Large intestine (tissue), 3 donors: ENCODE results near the gene NLRP13. TPM values are rescaled to one million over a fixed set of nuclear protein-coding genes. Genes with fewer than 3 reads are reported as not detected.

Source experiments
- DNase-seq, 2 donors: peaks; one replicate each; pipeline versions ENCODE4 v3.0.0 to v3.0.0-alpha.2; 2013
- H3K27ac ChIP-seq: one replicate; pipeline ENCODE4 v1.5.1; 2013; ENCODE audit warnings: low read length
- H3K27me3 ChIP-seq: 2 replicates; pipeline ENCODE4 v1.6.1; 2013; ENCODE audit warnings: low read length; ENCODE audit not compliant: control insufficient read depth, insufficient read depth
- H3K36me3 ChIP-seq: 2 replicates; pipeline ENCODE4 v1.6.1; 2013; ENCODE audit warnings: low read length; ENCODE audit not compliant: control insufficient read depth, insufficient read depth
- H3K4me1 ChIP-seq: one replicate; pipeline ENCODE4 v1.6.1; 2013; ENCODE audit warnings: low read length; ENCODE audit not compliant: control insufficient read depth, insufficient read depth
- H3K4me3 ChIP-seq: one replicate; pipeline ENCODE4 v1.5.1; 2013; ENCODE audit warnings: low read length
- H3K9me3 ChIP-seq: one replicate; pipeline ENCODE4 v1.6.1; 2013; ENCODE audit warnings: mild to moderate bottlenecking, low read depth, low read length, moderate library complexity; ENCODE audit not compliant: control insufficient read depth
- WGBS: methylation state at CpG from one replicate; pipeline ENCODE4 v1.1.5; 2013; ENCODE audit warnings: low lambda C conversion rate; ENCODE audit not compliant: insufficient coverage; 5-methylcytosine and 5-hydroxymethylcytosine counted together
- polyA plus RNA-seq: library from polyadenylated mRNA; unstranded; fragments of 120-200 nt; gene quantifications from one replicate; pipeline ENCODE4 v1.2.1, GENCODE V29; 2013

NLRP13 gene
- polyA plus RNA-seq, 1 donor: not detected

DNA sequence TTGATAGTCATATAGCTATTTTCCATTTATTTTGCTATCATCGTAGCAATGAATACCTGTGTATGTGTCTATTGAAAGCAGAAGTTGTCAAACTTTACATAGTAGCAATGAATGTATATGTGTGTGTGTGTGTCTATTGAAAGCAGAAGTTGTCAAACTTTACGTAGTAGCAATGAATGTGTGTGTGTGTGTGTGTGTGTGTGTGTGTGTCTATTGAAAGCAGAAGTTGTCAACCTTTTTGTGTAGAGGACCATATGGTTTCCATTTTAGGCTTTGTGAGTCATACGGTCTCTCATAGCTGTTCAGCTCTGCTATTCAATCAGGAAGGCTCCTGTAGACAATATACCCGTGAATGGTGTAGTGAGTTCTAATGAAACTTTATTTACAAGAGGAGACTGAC is 75.0 kb downstream of the NLRP13 start:
- Histone ChIP-seq H3K27ac (no peak overlapping the region), H3K36me3 (no peaks in the 10 kb centered on the region), H3K27me3 (no peaks in the 10 kb centered on the region), H3K4me3 (no peak overlapping the region), H3K9me3 (no peaks in the 10 kb centered on the region), H3K4me1 (no peaks in the 10 kb centered on the region)
- no CpG with 5 or more reads among the region's 4 CpGs for whole genome bisulfite sequencing
- DNase-seq: no peak

DNA sequence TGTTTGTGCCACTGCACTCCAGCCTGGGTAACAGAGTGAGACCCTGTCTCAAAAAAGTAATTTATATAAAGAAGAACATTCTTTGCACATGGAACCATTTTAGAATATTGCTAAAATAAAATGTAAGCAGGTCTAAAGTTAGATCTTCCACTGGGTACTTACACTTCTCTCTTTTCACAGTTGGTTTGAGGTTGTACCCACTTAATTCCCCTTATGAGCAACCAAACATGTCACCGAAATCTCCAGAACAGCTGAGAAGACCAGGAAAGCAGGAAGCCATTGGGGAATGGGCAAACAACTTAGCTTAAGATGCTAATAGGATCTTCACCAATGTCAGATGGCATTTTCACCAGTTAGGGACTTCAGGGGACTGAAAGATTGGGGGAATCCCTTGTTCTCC is 77.0 kb downstream of the NLRP13 start:
- Histone ChIP-seq H3K36me3 (no peaks in the 10 kb centered on the region), H3K27ac (no peak overlapping the region), H3K9me3 (no peaks in the 10 kb centered on the region), H3K4me3 (no peak overlapping the region), H3K4me1 (no peaks in the 10 kb centered on the region), H3K27me3 (no peaks in the 10 kb centered on the region)
- 100% methylated on average over 1 of the region's 1 CpG for WGBS
- no peak for DNase-seq

Other genes with a start within 250 kb of the NLRP13 start
- not detected for gene NLRP9, start 193.9 kb downstream of the NLRP13 start, polyA plus RNA-seq
- gene RFPL4A, start 173.2 kb downstream of the NLRP13 start, polyA plus RNA-seq: 0.15 TPM
- gene RFPL4AL1, start 163.2 kb downstream of the NLRP13 start, polyA plus RNA-seq: not detected
- gene NLRP11, start 100.3 kb downstream of the NLRP13 start, polyA plus RNA-seq: 0.04 TPM
- gene NLRP4, start 95.8 kb downstream of the NLRP13 start, polyA plus RNA-seq: not detected
- gene NLRP8, start 15.5 kb upstream of the NLRP13 start, polyA plus RNA-seq: not detected
- not detected for gene NLRP5, start 54.4 kb upstream of the NLRP13 start, polyA plus RNA-seq
- gene ZNF787, start 189.0 kb upstream of the NLRP13 start, polyA plus RNA-seq: 33.3 TPM
- gene ZNF444, start 209.0 kb upstream of the NLRP13 start, polyA plus RNA-seq: 36.7 TPM
- gene GALP, start 243.7 kb upstream of the NLRP13 start, polyA plus RNA-seq: not detected